NCI-H526 (cell line): ENCODE results near the gene HIPK1.
"Not testable (repeated sequence)": the region's sequence is repeated elsewhere in the genome, so short reads cannot be mapped to it uniquely, and the experiment has no call there.

ENCODE experiments used
- DNase-seq, 2 experiments: peaks; one replicate each; lab custom pipeline; 2025; lab: John Stamatoyannopoulos, UW

HIPK1 gene

GRCh38 chr1:113945329-113945728 is 16.2 kb downstream of the HIPK1 start:
- DNase-seq: no peak

DNA sequence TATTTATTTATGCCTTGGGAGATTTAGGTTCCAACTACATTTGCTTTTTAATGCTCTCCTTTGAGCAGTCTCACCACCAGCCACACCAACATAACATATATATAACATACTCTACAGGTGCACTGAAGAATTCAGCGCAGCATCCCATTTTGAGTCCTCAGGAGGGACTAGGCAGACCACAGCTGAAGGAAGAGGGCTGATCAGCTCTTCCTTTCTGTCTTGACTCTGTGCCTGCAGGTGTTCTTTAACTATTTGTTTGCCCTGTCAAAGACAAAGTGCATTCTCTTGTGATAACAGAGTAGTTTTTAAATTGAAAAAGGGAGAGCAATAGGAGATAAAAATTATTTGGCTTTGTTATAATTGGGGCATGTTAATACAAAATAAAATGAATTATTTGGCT is 17.0 kb downstream of the HIPK1 start:
- no peak for DNase-seq

DNA sequence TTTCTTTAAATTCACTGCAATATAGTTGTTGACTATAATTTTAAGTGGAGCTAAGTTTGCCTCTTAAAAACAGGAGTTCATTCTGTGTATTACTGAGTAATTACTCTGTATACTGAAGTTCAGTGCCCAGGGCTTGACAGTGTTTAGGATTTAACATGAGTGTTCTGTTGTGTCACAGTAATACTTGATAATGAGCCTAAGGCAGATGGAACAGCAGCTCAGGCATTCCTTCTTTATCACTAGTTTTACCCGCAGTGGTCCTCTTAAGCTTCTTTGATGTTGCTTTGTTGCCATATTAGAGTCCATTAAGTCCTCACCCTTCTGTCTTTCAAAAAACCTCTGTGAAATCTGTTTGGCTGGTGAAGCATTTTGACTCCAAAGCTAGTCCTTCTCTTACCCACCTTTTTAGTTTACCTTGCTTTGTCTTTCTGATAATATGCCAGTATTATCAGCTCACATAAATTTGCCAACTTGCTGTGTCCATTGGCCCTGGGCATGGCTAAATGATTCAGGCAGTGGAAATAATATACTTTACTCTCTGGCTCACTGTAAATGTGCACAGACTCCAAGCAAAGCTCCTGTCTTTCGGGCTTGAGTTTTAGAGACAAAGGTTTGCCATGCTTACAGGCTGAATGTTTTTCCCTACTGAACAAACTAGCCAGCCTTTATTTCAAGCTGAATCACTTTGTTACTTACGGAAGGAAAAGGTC is 17.7 kb downstream of the HIPK1 start:
- no peak for DNase-seq

DNA sequence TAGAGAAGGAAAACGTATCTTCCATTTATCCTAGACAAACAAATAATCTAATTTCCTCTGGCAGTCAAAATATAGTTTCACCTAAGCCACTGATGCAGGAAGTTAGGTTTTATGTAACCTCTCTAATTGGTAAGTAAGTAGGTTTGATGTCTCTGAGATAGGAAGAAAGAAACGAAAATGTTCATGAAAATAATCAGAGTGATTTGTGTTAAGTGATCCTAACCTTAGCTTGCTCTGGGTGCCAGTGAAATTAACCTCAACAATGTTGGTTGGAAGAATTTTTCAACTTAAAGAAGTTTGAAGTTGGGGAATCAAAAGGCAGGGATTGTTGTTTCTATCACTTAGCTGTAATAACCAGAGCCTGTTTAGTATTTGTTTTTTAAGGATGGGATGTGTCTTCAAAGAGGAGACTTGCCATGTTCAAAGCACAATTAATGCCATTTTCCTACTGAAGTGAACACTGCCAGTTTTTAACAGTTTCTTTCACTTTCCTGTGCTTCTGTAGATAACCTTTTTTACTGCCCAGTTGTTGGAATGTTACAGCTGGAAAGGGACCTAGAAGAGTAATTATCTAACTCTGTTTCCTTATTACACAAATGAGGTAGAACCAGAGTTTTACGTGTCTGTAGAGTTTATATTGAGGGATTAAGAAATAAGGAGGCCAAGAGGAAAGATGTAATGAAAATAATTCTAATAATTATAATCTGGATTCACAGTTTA is 18.4 kb downstream of the HIPK1 start:
- DNase-seq: no peak

GRCh38 chr1:113948151-113948550 is 19.0 kb downstream of the HIPK1 start:
- DNase-seq: not testable (repeated sequence)

DNA sequence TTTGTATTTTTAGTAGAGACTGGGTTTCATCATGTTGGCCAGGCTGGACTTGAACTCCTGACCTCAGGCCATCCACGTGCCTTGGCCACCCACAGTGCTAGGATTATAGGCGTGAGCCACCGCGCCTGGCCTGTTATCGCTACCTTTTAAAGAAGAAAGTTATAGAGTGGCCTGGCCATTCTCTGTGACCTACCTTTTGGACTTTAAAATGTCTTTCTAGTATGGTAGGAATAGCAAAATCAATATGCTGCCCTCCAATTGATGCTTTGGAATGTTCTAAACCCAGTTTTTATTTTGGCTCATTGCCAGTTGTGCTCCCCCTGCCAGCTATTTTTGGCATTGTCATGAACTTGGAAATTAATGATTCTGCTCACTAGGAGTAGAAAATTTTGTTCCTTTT is 19.9 kb downstream of the HIPK1 start:
- no peak for DNase-seq

- DNase-seq: no peak
Measured at GRCh38 chr1:113950908-113951307, 21.8 kb downstream of the HIPK1 start.

- no peak for DNase-seq
Measured at GRCh38 chr1:113951719-113952118, 22.6 kb downstream of the HIPK1 start.

GRCh38 chr1:113957984-113958383 is 28.9 kb downstream of the HIPK1 start:
- peak in 1 of 2 experiments; percentile 27 for DNase-seq

GRCh38 chr1:113958691-113959090 is 29.6 kb downstream of the HIPK1 start:
- DNase-seq: no peak

- DNase-seq: no peak
Measured at GRCh38 chr1:113963281-113963906, 34.3 kb downstream of the HIPK1 start.

DNA sequence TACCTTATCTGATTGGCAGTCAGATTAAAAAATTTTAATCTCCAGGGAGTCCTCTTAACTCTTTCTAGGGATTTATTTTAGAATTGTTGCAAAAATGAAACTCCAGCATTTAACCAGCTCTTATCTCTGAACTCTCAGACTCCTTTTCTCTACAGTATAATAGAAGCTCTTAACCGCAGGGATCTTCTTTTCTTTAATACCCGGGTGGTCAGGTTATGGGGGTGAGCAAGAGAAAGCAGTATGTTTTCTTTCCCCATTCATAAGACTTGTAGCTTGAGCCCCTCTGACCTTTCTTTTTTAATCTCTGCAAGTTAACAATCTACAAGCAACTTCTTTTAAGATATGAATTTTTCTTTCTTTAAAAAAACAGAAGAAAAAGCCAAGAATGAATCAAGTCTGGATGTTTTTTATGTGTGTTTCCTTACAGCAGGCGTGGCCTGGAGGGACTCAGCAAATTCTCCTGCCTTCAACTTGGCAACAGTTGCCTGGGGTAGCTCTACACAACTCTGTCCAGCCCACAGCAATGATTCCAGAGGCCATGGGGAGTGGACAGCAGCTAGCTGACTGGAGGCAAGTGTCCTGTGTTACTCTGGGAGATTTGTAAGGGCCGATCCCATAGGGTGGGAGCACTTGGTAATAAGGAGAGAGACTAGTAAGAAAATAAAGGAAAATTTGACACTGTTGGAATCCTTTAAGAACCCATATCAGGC is 36.7 kb downstream of the HIPK1 start:
- DNase-seq: no peak

DNA sequence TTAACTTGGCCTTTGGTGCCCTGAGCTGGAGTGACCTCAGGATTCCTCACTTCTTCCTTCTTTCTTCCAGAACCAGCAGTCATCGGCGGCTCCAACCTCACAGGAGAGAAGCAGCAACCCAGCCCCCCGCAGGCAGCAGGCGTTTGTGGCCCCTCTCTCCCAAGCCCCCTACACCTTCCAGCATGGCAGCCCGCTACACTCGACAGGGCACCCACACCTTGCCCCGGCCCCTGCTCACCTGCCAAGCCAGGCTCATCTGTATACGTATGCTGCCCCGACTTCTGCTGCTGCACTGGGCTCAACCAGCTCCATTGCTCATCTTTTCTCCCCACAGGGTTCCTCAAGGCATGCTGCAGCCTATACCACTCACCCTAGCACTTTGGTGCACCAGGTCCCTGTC is 43.8 kb downstream of the HIPK1 start:
- DNase-seq: no peak

DNA sequence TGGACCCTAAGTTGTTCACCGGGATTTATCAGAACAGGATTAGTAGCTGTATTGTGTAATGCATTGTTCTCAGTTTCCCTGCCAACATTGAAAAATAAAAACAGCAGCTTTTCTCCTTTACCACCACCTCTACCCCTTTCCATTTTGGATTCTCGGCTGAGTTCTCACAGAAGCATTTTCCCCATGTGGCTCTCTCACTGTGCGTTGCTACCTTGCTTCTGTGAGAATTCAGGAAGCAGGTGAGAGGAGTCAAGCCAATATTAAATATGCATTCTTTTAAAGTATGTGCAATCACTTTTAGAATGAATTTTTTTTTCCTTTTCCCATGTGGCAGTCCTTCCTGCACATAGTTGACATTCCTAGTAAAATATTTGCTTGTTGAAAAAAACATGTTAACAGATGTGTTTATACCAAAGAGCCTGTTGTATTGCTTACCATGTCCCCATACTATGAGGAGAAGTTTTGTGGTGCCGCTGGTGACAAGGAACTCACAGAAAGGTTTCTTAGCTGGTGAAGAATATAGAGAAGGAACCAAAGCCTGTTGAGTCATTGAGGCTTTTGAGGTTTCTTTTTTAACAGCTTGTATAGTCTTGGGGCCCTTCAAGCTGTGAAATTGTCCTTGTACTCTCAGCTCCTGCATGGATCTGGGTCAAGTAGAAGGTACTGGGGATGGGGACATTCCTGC is 46.2 kb downstream of the HIPK1 start:
- no peak for DNase-seq

GRCh38 chr1:113976609-113977278 is 47.6 kb downstream of the HIPK1 start:
- DNase-seq: peak; percentile 19 to 54

DNA sequence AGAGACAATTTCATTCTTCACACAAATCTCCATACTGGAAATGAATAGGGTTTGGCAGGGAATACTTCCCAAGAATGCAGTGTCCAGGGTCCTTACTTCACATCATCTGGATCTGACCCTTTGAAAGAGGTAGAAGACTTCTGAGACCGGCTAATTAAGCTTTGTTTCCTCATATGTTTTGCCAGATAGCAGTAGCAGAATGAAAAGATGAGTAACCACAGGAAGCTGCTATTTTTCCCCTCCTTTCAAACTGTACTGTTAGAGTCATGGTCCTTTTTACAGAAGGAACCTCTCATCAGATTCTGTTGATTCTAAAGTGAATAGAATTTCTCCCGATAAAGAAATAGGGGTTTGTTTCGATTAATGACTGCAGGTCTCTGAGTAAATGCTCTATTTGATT is 48.8 kb downstream of the HIPK1 start:
- no peak for DNase-seq

DNA sequence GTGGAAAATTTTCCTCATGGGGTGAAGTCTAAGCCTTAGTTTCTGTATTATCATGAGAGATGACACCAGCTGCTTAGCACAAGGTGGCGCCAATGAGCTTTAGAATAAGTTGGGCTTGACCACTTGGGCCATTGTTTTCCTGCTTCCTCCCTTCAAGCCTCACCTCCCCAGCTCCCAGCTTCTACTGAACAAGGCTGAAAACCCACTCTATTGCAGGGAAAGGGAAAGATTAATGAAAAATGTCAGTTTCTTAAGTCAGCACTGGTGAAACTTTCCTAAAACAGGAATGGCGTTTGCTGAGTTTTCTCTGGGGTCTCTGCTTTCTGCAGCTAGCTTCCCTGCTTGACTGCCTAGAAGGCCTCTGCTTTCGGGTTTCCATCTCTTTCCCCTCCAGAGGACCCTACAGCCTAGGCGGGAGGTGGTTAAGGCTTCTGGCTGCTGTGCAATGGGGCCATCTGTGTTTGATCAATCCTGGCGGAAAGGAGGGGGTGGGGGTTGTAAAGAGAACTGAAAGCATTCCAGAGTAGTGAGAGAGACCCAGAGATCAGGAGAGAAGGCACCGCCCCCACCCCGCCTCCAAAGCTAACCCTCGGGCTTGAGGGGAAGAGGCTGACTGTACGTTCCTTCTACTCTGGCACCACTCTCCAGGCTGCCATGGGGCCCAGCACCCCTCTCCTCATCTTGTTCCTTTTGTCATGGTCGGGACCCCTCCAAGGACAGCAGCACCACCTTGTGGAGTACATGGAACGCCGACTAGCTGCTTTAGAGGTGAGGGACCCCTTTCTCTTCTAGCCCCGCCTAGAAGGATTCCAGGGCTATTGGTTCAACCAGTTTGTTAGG is 50.0 kb downstream of the HIPK1 start, which contains the start of gene OLFML3:
TSS of gene OLFML3 (plus strand) at position 612 of the 840 bp plus-strand sequence. CDS start at position 655, 43 bp downstream.
- peak; percentile 79 to 94 for DNase-seq

GRCh38 chr1:113980110-113980509 is 51.0 kb downstream of the HIPK1 start:
- no peak for DNase-seq

GRCh38 chr1:113981962-113982931 is 53.1 kb downstream of the HIPK1 start:
- peak in 1 of 2 experiments; percentile 25 for DNase-seq
